Common myeloid progenitor, CD34-positive (primary cell): ENCODE data around the gene HOXC10.

Experiments used
- CTCF ChIA-PET: fragments of 350-600 bp; sonication (Branson Sonifier 250); formaldehyde crosslinking; loops from one replicate; lab custom pipeline; 2021; ENCODE audit warnings: antibody characterized with exemption; lab: Charles Lee
- POLR2A ChIA-PET: fragments of 350-600 bp; sonication (Branson Sonifier 250); formaldehyde crosslinking; loops from one replicate; lab custom pipeline; 2021; ENCODE audit warnings: antibody characterized with exemption; lab: Charles Lee
- DNase-seq, 3 donors: peaks; one replicate each; pipeline versions ENCODE4 v3.0.0 to v3.0.0-alpha.2; 2013
- H3K27ac ChIP-seq, 2 experiments: 1 replicate in 1 of 2; 2 replicates in 1 of 2; pipeline ENCODE4 v1.7.0; 2013; ENCODE audit warnings: inconsistent platforms in 2 of 2, low read length in 2 of 2, mild to moderate bottlenecking in 2 of 2, low read depth in 1 of 2, moderate library complexity in 1 of 2; ENCODE audit not compliant: severe bottlenecking in 2 of 2, insufficient read depth in 1 of 2, poor library complexity in 1 of 2
- H3K27me3 ChIP-seq, 5 experiments: replicated peaks in 2 of 5; 1 replicate in 3 of 5; 2 replicates in 2 of 5; pipeline versions ENCODE4 v1.6.1 to v1.7.0; 2013; ENCODE audit warnings: low read length in 4 of 5, mild to moderate bottlenecking in 2 of 5, moderate library complexity in 2 of 5, inconsistent platforms in 1 of 5; ENCODE audit not compliant: insufficient read depth in 5 of 5, control insufficient read depth in 4 of 5
- H3K36me3 ChIP-seq, 4 experiments: 1 replicate in 2 of 4; 2 replicates in 2 of 4; pipeline versions ENCODE4 v1.6.1 to v1.7.0; 2013; ENCODE audit warnings: low read length in 3 of 4, control low read depth in 1 of 4, mild to moderate bottlenecking in 1 of 4; ENCODE audit not compliant: control insufficient read depth in 4 of 4, insufficient read depth in 4 of 4
- H3K4me1 ChIP-seq, 4 experiments: 1 replicate in 3 of 4; 2 replicates in 1 of 4; pipeline versions ENCODE4 v1.6.1 to v1.7.1; 2013; ENCODE audit warnings: low read length in 3 of 4, mild to moderate bottlenecking in 3 of 4, control low read depth in 1 of 4, inconsistent platforms in 1 of 4, moderate library complexity in 1 of 4; ENCODE audit not compliant: control insufficient read depth in 4 of 4, insufficient read depth in 4 of 4; ENCODE audit errors: control extremely low read depth in 1 of 4
- H3K4me3 ChIP-seq, 7 experiments: 1 replicate in 4 of 7; 2 replicates in 3 of 7; pipeline versions ENCODE4 v1.5.1 to v1.7.0; 2013; ENCODE audit warnings: mild to moderate bottlenecking in 7 of 7, low read length in 6 of 7, moderate library complexity in 6 of 7, inconsistent platforms in 2 of 7, low read depth in 2 of 7, control low read depth in 1 of 7; ENCODE audit not compliant: insufficient read depth in 4 of 7, control insufficient read depth in 1 of 7; ENCODE audit errors: extremely low read depth in 1 of 7
- H3K9me3 ChIP-seq, 5 experiments: 1 replicate in 4 of 5; 2 replicates in 1 of 5; pipeline versions ENCODE4 v1.6.1 to v1.7.1; 2013; ENCODE audit warnings: low read length in 4 of 5, mild to moderate bottlenecking in 2 of 5, inconsistent platforms in 1 of 5, low read depth in 1 of 5, moderate library complexity in 1 of 5; ENCODE audit not compliant: control insufficient read depth in 4 of 5, insufficient read depth in 2 of 5; ENCODE audit errors: control extremely low read depth in 1 of 5
- WGBS: methylation state at CpG from one replicate; pipeline ENCODE4 v1.1.5; 2013; ENCODE audit not compliant: insufficient coverage; 5-methylcytosine and 5-hydroxymethylcytosine counted together

Gene HOXC10

DNA sequence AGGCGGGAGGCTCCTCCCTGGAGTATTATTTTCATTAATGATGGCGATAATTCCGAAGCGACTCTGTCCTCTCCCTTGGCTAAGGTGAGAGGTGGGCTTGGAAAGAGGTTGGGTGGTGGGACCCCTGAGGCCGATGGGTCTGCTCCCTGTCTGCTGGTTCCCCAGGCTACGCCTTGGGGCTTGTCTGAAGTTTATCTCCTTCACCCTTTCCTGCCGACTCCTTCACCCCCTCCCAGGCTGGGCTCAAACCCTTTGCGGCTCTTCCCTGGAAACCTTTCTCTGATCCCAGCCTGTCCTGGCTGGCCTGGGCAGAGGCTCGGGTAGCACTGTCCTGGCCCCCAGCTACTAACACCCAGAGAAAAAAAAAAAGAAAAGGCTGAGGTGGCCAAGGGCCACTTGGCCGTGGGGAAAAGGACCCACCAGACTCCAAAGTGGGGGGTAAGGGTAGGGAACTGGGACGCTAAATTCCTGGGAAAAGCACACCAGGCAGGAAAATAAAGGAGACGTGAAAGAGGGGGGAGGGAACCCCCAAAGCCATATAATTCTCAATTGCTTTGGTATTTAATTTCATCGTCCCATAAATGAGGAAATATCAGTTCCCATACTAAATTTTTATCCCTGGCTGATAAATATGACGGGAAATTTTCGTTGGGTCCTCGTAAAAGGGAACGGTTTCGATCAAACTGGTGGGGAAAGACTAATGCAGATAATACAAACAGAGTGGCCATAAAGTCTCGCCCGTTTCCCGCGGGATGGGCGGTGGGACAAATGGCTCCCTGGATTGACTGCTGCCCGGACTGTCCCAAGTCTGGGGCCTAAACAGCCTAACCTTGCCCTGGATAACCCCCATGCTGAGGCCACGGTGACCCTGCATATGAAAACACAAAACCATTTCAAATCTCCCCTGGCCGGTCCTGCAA, 2.0 kb upstream of the HOXC10 start:
- Histone ChIP-seq H3K9me3 (peaks cover 0 to 8% (median 0%) of the 10 kb centered on the region in 5 experiments), H3K4me1 (peaks cover 0 to 21% (median 17%) of the 10 kb centered on the region in 4 experiments), H3K27ac (no peak overlapping the region), H3K36me3 (no peaks in the 10 kb centered on the region), H3K27me3 (peaks cover 33 to 99% (median 70%) of the 10 kb centered on the region in 5 experiments), H3K4me3 (no peak overlapping the region)
- WGBS = 14% methylated on average over 17 of the region's 26 CpGs
- CTCF ChIA-PET = no interaction called here
- POLR2A ChIA-PET = no interaction called here
- no peak for DNase-seq

DNA sequence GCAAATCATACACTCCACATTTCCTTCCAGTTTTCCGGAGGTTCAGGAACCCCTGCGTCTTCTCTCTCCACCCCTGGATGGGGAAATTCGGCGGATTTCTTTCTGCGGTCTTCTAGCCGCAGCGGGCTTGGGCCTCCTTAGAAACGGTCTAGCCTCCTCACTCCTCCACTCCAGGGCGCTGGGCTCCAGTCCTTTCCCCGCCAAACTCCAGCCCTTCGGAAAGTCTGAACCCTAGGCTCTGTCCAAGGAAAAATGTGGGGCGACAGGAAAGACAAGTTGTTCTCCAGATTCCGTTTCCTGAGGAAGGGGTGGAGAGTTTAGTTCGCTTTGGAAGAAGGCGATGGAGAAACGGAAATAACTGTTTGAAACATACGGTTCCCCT, 1.4 kb upstream of the HOXC10 start:
- CTCF ChIA-PET = no interaction called here

DNA sequence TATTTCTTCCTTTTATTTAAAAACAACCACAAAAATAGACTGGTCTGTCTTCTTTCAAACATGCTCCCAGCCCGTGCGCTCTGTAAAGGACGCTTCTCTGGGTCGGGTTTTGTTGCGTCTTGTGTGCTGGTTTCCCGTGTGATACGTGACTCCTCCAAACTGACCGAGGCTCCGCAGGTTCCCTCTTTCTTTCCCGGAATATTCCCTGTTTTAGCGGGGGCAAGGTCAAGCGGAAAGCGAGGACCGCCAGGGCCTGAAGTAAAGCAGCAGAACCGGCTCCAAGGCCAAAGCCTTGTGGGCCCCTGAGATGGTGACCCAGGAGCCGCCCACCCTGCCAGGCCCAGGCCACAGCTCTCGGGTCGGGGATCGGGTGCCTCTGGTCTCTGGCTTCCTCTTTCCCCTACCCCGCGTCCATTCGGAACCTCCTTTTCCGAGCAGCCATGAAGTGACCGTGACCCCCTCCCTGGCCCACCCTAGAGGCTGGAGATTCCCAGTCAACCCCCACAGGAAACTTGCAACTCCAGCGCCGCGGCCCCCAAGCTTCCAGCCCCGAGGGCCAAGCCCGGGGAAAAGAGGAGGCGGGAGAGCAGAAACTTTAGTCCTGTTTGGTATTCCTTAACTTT, 885 bp upstream of the HOXC10 start:
- H3K27ac ChIP-seq = no peak overlapping the region
- no peak for DNase-seq
- peaks cover 0 to 21% (median 18%) of the 10 kb centered on the region in 4 experiments for H3K4me1 ChIP-seq
- H3K27me3 ChIP-seq = peaks cover 40 to 99% (median 72%) of the 10 kb centered on the region in 5 experiments
- H3K9me3 ChIP-seq = peaks cover 0 to 8% (median 0%) of the 10 kb centered on the region in 5 experiments
- POLR2A ChIA-PET = no interaction called here
- 2% methylated on average over 23 of the region's 30 CpGs for WGBS
- CTCF ChIA-PET = interaction anchor here (1.3 to 5.6 kb wide), 2 partner anchors 9 to 15 kb away, joined by 3 to 46 read pairs; partner anchors contain the start of gene HOXC9
- H3K36me3 ChIP-seq = no peaks in the 10 kb centered on the region
- no peak overlapping the region for H3K4me3 ChIP-seq

More for the DNA sequence above, 1.4 kb upstream of the HOXC10 start:
- Histone ChIP-seq H3K27ac (no peak overlapping the region), H3K9me3 (peaks cover 0 to 8% (median 0%) of the 10 kb centered on the region in 5 experiments), H3K4me1 (peaks cover 0 to 21% (median 17%) of the 10 kb centered on the region in 4 experiments), H3K27me3 (peaks cover 37 to 99% (median 70%) of the 10 kb centered on the region in 5 experiments), H3K36me3 (no peaks in the 10 kb centered on the region), H3K4me3 (no peak overlapping the region)
- POLR2A ChIA-PET = no interaction called here
- WGBS = 2% methylated on average over 11 of the region's 17 CpGs
- peak in 1 of 3 donors; percentile 38 for DNase-seq

DNA sequence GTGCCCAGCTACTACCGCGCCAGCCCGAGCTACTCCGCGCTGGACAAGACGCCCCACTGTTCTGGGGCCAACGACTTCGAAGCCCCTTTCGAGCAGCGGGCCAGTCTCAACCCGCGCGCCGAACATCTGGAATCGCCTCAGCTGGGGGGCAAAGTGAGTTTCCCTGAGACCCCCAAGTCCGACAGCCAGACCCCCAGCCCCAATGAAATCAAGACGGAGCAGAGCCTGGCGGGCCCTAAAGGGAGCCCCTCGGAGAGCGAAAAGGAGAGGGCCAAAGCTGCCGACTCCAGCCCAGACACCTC, 697 bp downstream of the HOXC10 start:
- DNase-seq = no peak
- peaks cover 0 to 25% (median 19%) of the 10 kb centered on the region in 4 experiments for H3K4me1 ChIP-seq
- peaks cover 0 to 8% (median 0%) of the 10 kb centered on the region in 5 experiments for H3K9me3 ChIP-seq
- POLR2A ChIA-PET = no interaction called here
- H3K36me3 ChIP-seq = no peaks in the 10 kb centered on the region
- peaks cover 39 to 99% (median 76%) of the 10 kb centered on the region in 5 experiments for H3K27me3 ChIP-seq
- H3K27ac ChIP-seq = no peak overlapping the region
- CTCF ChIA-PET = interaction anchor here (0.7 to 5.6 kb wide), 13 partner anchors 10 to 284 kb away, joined by 3 to 46 read pairs (median 4); partner anchors contain the start of gene HOXC9
- H3K4me3 ChIP-seq = peak overlapping the region in 1 of 7 experiments; percentile 32
- WGBS = 9% methylated on average over 21 of the region's 21 CpGs

DNA sequence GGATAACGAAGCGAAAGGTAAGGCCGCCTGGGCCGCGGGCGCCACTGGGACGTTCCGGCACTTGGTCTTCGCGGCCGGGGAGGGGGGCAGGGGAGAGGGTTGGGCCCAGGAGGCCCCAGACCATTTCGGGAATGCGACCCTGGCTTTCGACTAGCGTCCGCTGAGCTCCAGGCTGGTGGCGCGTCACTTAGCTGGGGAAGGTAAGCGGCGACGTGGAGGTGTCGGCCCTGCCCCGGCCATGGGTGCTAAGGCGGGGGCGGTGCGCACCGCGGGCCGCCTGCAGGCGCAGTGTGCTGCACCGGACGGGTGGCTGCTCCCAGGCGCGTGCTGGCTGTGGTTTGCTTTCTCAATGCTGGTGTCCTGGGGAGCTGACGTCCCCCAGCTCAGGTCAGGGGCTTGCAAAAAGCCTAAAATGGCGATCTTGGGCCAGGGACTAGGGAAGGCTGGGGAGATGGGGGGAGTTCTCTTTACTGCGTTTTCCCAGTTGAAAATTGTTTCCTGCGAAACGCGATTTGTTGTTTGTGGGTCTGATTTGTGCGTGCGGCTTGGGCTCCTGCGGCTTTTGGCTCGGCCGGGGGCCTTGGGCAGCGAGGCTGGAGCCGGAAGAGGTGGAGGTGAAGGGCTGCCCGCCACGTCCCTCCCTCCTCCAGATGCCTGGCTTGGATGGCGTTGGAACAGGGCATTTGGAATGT, 1.2 kb downstream of the HOXC10 start:
- DNase-seq = peak in 1 of 3 donors; percentile 35
- WGBS = 2% methylated on average over 29 of the region's 50 CpGs
- Histone ChIP-seq H3K4me3 (no peak overlapping the region), H3K9me3 (peaks cover 0 to 8% (median 0%) of the 10 kb centered on the region in 5 experiments), H3K4me1 (peaks cover 0 to 25% (median 19%) of the 10 kb centered on the region in 4 experiments), H3K36me3 (no peaks in the 10 kb centered on the region), H3K27ac (no peak overlapping the region), H3K27me3 (peaks cover 39 to 99% (median 71%) of the 10 kb centered on the region in 5 experiments)
- ChIA-PET CTCF (interaction anchor here (0.7 to 5.6 kb wide), 18 partner anchors 10 to 284 kb away, joined by 3 to 46 read pairs (median 4); partner anchors contain the start of genes HOXC8 and HOXC9), POLR2A (interaction anchor here (0.6 kb wide), 1 partner anchor 15 kb away, joined by 3 read pairs; no protein-coding TSS in a partner anchor)

DNA sequence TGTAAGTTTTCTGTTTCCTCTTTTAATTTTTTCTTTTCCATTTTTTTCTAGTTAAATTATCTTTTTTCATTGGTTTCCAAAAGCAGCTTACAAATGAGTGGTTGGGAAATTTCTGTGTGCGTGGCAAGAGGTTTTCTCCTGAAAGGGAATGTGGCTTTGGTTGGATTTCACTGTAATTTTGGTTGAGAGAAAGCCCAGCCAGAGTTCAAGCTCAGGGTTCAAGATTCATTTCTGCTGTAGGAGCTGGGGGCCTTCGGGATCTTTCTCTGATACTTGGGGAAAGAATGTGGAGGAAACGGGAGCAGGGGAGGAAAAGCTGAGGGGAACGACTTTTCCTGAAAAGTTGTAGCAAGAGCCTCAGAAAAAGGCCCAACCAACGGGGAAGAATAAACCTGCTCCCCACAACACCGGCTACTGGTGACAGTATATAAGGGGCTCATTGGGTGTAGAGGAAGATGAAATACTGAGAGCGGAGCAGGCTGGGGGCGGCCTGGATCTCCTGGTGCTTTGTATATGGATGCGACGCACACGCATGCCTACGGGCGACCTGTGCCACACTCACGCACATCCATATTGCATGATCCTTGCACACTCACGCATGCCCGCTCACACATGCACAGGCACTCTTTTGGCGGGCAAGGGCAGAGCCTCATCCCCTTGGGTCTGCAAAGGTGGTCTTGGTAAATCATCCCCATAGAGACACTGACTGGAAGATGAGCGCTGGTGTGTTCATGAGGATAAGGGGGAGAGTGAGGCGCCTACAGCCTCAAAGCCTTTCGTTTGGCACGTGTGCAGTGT, 1.9 kb downstream of the HOXC10 start:
- DNase-seq = no peak
- ChIA-PET CTCF (interaction anchor here (0.9 to 5.6 kb wide), 23 partner anchors 9 to 285 kb away, joined by 3 to 46 read pairs (median 5); partner anchors contain the start of genes HOXC8 and HOXC9), POLR2A (interaction anchor here (0.6 kb wide), 1 partner anchor 14 kb away, joined by 3 read pairs; no protein-coding TSS in a partner anchor)
- H3K4me1 ChIP-seq = peaks cover 0 to 25% (median 19%) of the 10 kb centered on the region in 4 experiments
- H3K27me3 ChIP-seq = peaks cover 39 to 99% (median 65%) of the 10 kb centered on the region in 5 experiments
- WGBS = 23% methylated on average over 14 of the region's 21 CpGs
- H3K27ac ChIP-seq = no peak overlapping the region
- H3K36me3 ChIP-seq = no peaks in the 10 kb centered on the region
- H3K9me3 ChIP-seq = peaks cover 0 to 8% (median 0%) of the 10 kb centered on the region in 5 experiments
- no peak overlapping the region for H3K4me3 ChIP-seq
